Activated CD8-positive, alpha-beta memory T cell treated with anti-CD3 and anti-CD28 coated beads, Interleukin-2, amount 50 U/mL, for 48 hours (primary cell): ENCODE measurements around the gene XIRP1.
"Not testable (repeated sequence)": the region's sequence is repeated elsewhere in the genome, so short reads cannot be mapped to it uniquely, and the experiment has no call there.

Experiments
- DNase-seq: peaks from one replicate; pipeline ENCODE4 v3.0.0-alpha.2; 2020

Gene XIRP1

GRCh38 chr3:39185959-39186691 is 6.3 kb downstream of the XIRP1 start:
- DNase-seq = no peak

DNA sequence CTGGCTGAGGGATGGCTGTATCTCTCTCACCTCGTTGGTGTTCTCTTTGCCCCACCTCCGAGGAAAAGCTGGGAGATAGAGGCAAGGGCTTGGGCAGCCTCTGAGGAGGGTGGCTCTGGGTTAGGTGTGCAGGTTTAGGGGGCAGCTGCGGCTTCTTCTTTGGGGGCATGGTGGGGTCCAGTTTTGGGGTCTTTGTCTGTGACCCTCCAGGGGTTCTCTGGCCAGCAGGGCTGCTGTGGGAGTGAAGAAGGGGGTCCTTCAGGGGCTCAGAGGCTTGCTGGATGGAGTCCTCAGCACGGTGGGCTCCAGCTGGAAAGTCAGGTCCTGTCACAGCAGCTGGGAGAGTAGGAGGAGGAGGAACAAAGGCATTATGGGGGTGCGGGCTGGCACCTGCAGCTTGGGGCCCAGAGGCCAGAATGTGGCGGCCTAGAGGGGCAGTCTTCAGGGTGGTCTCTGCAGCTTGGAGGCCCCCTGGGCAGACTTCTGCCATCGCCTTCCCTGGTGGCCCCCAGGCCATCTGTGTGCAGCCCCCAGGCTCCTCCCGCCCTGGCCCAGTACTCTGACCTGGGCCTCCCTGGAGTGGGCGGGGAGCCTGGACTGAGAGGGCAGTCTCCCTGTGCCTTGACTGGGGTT is 7.0 kb downstream of the XIRP1 start:
- DNase-seq = peak; percentile 45

GRCh38 chr3:39184968-39185285 is 7.5 kb downstream of the XIRP1 start:
- DNase-seq = no peak

DNA sequence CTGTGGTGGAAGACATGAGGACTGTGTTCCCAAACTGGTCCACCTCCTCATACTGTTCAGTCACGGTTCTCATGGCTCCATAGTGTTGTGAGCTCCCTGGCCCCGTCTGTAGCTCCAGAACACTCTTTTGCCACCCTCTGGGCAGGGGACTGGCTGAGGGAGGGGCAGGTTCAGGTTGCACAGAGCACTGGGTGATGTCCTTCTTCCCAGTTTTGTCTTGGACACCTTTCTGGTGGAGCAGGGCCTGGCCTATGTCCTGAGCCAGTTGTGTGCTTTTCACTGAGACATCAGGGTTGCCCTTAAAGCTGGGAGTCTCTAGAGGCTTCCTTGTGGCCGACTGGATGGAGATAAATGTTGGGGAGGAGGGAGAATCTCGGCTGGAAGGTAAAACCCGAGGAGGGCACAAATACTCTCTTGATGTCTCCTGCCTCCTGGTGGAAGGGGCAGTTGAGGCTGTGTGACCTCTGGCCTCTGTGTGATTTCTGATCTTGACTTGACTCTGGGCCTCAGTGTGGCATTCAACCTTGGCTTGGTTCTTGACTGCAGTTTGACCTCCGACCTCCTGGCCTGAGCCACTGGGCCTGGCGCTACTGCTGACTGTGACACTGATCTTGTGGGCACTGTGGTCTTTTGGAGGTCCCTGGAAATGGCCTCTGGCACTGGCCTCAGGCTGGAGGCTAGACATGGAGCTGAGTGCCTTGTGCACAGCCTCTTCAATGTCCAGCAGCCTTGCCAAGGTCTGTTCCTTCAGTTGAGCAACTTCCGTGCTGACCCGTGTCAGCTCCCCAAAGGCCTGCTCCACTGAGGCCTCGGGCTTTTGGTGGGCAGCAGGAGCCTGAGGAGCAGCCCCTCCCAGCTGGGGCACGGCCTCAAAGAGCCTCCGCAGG is 8.1 kb downstream of the XIRP1 start:
- no peak for DNase-seq

- DNase-seq = no peak
Measured at GRCh38 chr3:39183211-39184080, 8.9 kb downstream of the XIRP1 start.

GRCh38 chr3:39181408-39182335 is 10.7 kb downstream of the XIRP1 start:
- no peak for DNase-seq

GRCh38 chr3:39180546-39181346 is 11.6 kb downstream of the XIRP1 start:
- DNase-seq = peak; percentile 91

DNA sequence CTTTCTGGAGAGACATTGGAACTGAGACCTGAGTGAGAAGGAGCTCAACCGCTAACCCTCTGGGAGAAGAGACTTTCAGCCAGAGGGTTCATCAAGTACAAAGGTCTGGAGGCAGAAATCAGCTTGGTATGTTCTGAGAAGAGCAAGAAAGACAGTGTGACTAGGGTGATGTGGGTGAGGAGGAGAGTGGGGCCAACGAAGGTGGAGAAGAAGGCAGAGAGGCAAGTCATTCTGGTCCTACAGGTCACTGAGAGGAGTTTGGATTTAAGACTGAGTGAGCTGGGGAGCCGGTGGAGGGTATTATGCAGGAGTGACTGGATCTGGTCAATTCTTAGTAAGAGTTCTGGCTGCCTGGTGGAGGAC is 12.2 kb downstream of the XIRP1 start:
- no peak for DNase-seq

DNA sequence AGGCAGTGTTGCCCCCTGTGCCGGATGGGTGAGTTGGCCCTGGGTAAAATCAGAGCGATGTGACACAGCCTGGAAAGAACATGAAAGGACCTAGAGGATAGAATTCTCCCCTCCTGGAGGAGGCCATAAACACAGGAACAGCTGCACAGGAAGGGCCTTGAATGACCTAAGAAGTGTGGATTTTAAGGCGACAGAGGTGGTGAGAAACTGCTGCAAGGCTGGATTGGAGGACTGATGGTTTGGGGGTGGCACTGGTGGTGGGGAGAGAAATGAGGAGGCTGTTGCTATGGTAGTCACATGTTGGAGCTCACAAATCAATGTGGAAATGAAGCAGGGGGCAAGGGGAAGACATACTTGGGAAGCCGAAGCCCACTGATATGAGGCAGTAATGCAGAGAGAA is 13.8 kb downstream of the XIRP1 start:
- no peak for DNase-seq

DNA sequence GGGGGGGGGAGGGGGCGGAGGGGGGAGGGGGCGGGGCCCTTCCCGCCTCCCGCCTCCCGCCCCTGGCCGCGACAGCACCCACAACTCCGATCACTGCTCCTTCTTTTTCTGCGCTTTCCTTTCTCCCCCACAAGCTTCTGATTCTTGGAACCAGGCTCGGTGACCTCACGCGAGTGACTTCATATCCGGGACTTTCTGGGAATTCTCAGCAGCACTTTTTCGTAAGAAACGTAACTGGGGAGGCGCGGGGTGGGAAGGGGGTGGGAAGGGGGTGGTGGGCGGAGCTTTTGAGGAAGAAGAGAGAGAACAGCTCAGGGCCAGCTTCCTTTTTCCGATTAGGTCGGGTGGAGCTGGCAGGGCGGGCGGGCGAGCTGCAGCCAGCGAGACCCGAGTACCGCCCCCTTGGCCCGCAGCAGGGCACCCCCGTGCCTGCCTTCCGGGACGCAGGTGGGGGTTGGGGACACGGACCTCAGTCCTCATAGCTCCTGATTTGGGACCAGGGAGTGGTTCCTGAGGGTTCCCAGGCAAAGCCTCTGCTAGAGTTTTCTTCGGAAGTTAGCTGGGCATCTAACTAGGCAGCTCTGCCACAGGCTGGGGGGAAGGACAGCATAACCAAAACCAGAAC is 14.6 kb downstream of the XIRP1 start:
- DNase-seq = peak; percentile 88

DNA sequence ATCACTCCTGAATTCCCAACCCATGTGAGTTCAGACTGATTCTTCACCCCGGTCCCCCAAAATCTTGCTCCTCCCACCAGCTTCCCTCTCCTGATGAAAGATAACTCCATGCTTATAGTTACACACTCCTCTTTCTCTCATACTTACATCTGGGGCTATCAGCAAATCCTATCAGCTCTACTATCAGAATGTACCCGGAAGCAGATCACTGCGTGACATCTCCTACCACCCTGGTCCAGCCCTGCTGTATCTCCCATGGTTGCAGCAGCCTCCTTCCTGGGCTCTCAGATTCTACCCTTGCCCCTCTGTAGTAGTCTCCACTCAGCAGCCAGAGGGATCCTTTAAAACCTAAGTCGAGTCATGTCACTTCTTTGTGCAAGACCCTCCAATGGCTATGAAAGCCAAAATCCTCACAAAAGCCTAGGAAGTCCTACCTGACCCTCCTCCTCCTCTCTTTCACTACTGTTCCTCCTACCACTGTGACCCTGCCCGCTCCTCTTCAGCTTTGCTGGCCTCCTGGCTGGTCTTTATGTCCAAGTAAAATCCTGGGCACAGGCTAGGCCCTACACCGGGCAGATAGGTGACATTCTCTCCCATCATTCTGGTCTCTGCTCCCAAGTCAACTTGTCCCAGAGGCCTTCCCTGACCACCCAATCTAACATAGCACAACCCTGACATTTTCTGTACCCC is 16.2 kb downstream of the XIRP1 start:
- DNase-seq = no peak

GRCh38 chr3:39173318-39174125 is 18.9 kb downstream of the XIRP1 start:
- DNase-seq = no peak

DNA sequence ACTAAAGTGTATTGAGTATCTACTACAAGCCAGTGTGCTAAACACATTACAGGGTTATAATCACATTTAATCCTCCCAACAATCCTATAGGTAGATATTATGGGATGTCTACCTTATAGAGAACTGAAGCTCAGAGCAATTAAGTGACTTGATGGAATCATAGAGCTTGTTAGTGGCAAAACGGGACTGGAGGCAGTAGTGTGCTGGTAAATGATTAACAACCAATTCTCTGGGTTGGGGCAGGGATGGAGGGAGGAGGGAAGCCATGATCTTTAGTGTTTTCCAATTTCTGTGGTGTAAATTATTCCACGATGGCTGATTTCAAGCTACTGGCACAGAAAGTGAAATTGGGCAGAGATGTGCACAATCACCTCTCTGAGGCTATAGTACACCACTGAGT is 20.5 kb downstream of the XIRP1 start:
- DNase-seq = no peak

GRCh38 chr3:39170877-39171276 is 21.5 kb downstream of the XIRP1 start:
- DNase-seq = not testable (repeated sequence)

GRCh38 chr3:39170461-39170860 is 21.9 kb downstream of the XIRP1 start:
- no peak for DNase-seq

DNA sequence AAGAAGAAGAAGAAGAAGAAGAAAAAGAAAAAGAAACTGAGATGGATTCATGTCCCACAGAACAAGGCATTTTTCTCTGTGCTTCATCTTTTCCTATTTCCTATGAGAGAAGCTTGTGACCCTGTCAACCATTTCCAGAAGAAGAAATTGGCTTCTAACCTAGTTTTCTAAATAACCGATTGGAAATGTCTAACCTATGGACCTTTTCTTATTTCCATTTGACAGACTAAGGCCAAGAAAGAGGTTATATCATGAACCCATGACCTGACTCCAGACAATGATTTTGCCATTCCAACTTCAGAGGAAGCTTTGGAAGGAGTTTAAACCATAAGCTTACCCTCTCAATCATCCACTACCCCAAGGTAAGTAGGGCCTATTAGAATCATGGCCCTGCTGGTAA is 22.7 kb downstream of the XIRP1 start:
- no peak for DNase-seq

- DNase-seq = no peak
Measured at GRCh38 chr3:39168156-39168780, 24.1 kb downstream of the XIRP1 start.

DNA sequence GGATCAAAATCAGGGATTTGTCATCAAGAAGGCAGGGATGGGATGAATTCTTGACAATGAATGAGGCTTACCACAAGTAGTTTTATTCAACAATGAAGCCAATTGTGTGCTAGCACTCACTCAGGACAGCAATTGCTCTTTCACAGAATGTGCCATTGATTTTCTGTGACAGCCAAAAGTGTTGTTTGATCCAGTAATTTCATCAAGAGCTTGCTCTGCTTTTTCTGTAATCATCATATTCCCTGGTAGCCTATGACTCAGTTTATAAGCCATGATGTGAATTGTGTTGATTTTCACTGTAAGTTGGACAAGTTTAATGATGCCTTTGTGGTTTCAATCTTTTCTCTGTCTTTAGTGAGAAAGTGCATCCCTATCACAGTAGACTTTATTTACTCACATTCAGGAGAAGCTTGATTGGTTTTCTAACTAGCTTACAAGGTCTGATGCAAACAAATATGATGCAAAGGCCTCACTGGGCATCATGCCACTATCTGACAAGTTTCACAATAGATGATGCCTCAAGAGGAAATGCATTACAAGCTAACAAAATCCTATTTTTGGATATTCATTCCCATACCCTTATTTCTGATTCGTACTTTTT is 25.4 kb downstream of the XIRP1 start:
- DNase-seq = no peak
